ENCODE measurements around the gene TRPC4. TPM values are rescaled to one million over a fixed set of nuclear protein-coding genes. Genes with fewer than 3 reads are reported as not detected.

The TRPC4 gene
- total and polyA plus RNA-seq, 2 donors (not counting 3 experiments of a cell fraction or from before 2014, with no cell fraction given): 0.04 to 0.64 TPM

- H3K27ac ChIP-seq (ENCODE audit: insufficient read depth, low read depth, low read length): no peak overlapping the region
- FAIRE-seq (no peak), DNase-seq (ENCODE audit: low read depth, low spot score) (no peak)
- no peaks in the 10 kb centered on the region for H3K9me1 ChIP-seq (replicated peaks; ENCODE audit: control insufficient read depth, extremely low read depth, insufficient read depth, low read length)
- no peak overlapping the region for H3K4me2 ChIP-seq (ENCODE audit: insufficient read depth, low read length)
- BruUV-seq (replicated peaks): no TSS peak
- H3K79me2 ChIP-seq (ENCODE audit: control insufficient read depth, insufficient read depth, low read length): no peaks in the 10 kb centered on the region
- H3K27me3 ChIP-seq (ENCODE audit: control insufficient read depth in 2 of 2, insufficient read depth in 2 of 2, low read length in 2 of 2): no peaks in the 10 kb centered on the region
- intact Hi-C loops (cut with micrococcal nuclease): no loop called here
- TF ChIP-seq FOS (IDR thresholded peaks at IDR 0.05; ENCODE audit: borderline replicate concordance, insufficient read depth, low read length) (no peak), MYC (IDR thresholded peaks at IDR 0.05; ENCODE audit: low read depth, low read length) (no peak), EZH2 (IDR thresholded peaks at IDR 0.05; ENCODE audit: borderline replicate concordance, low read depth, low read length, severe bottlenecking) (no peak), POLR2A (IDR thresholded peaks at IDR 0.05; ENCODE audit: low read depth, low read length) (no peak), POLR2AphosphoS5 (IDR thresholded peaks at IDR 0.05; ENCODE audit: insufficient read depth, low read depth, low read length) (no peak), CTCF (IDR thresholded peaks at IDR 0.05; ENCODE audit: extremely low read depth in 1 of 2, insufficient read depth in 1 of 2, low read depth in 1 of 2, low read length in 2 of 2) (no peak), MAX (IDR thresholded peaks at IDR 0.05; ENCODE audit: insufficient read depth, insufficient read length) (no peak), GATA2 (IDR thresholded peaks at IDR 0.05; ENCODE audit: insufficient read depth, insufficient read length, low read depth, low read length) (no peak)
- dilution Hi-C loops (cut with MboI; ENCODE audit: extremely low pct_ligation_motif_present, low sequenced_read_pairs): no loop called here
- no peaks in the 10 kb centered on the region for H3K4me1 ChIP-seq (ENCODE audit: control insufficient read depth, extremely low read depth, insufficient read depth, low read length)
- no peaks in the 10 kb centered on the region for H3K9me3 ChIP-seq (replicated peaks; ENCODE audit: control insufficient read depth, insufficient read depth, low read length)
- ChIA-PET CTCF (no interaction called here), POLR2A (no interaction called here)
- no peaks in the 10 kb centered on the region for H4K20me1 ChIP-seq (replicated peaks; ENCODE audit: control insufficient read depth, extremely low read depth, insufficient read depth, low read length)
- no peak overlapping the region for H2AFZ ChIP-seq (ENCODE audit: low read depth, low read length)
- no peaks in the 10 kb centered on the region for H3K36me3 ChIP-seq (ENCODE audit: control insufficient read depth in 2 of 2, extremely low read depth in 1 of 2, insufficient read depth in 2 of 2, low read length in 2 of 2)
- H3K9ac ChIP-seq (replicated peaks; ENCODE audit: extremely low read depth, insufficient read depth, low read length): no peak overlapping the region
- no peak overlapping the region for H3K4me3 ChIP-seq (replicated peaks in 1 of 3; ENCODE audit: insufficient read depth in 1 of 3, low read depth in 1 of 3, low read length in 3 of 3)
Measured at GRCh38 chr13:37766502-37766901, 103.1 kb downstream of the TRPC4 start.

Data from endothelial cell of umbilical vein (primary cell).